ENCODE results near the gene PLAGL2.
"Not testable (repeated sequence)": the region's sequence is repeated elsewhere in the genome, so short reads cannot be mapped to it uniquely, and the experiment has no call there.

Gene PLAGL2

GRCh38 chr20:32196613-32197012 lies 10.9 kb downstream of the PLAGL2 start:
- not testable (repeated sequence) for H2BK5ac ChIP-seq (ENCODE audit: low read depth, low read length, poor library complexity, severe bottlenecking); H3K27ac ChIP-seq (ENCODE audit: low read length, poor library complexity, severe bottlenecking); H3K14ac ChIP-seq (ENCODE audit: low read length in 2 of 2); H4K91ac ChIP-seq (ENCODE audit: low read length); H3K18ac ChIP-seq (ENCODE audit: low read depth in 1 of 2, low read length in 2 of 2); H3K4me3 ChIP-seq (ENCODE audit: insufficient read depth in 1 of 2, low read depth in 1 of 2, low read length in 2 of 2); H2BK12ac ChIP-seq (ENCODE audit: low read length in 2 of 2); H3K4me2 ChIP-seq (ENCODE audit: low read length, poor library complexity, severe bottlenecking); DNase-seq; H3K23ac ChIP-seq (ENCODE audit: low read length in 2 of 2); H2BK15ac ChIP-seq (ENCODE audit: low read depth, poor library complexity, severe bottlenecking); H3K27me3 ChIP-seq (ENCODE audit: control insufficient read depth in 1 of 2, insufficient read depth in 1 of 2, low read length in 2 of 2); H2BK120ac ChIP-seq (ENCODE audit: low read depth, low read length); H2AK5ac ChIP-seq (ENCODE audit: low read length, severe bottlenecking); H3K4me1 ChIP-seq (ENCODE audit: control insufficient read depth, insufficient read depth, low read depth, low read length); H3K9me3 ChIP-seq (ENCODE audit: control insufficient read depth, low read length); H3K4ac ChIP-seq (ENCODE audit: low read depth in 1 of 2, low read length in 2 of 2); H4K8ac ChIP-seq (ENCODE audit: low read length); H2AFZ ChIP-seq (ENCODE audit: low read depth, low read length); H3K9ac ChIP-seq (ENCODE audit: low read length)
- H3K36me3 ChIP-seq (ENCODE audit: control insufficient read depth in 1 of 2, insufficient read depth in 2 of 2, low read depth in 1 of 2, low read length in 2 of 2): peaks cover 61 to 64% of the 10 kb centered on the region in 2 experiments
- WGBS: 99% methylated on average over 10 of the region's 11 CpGs
- peaks cover 62% of the 10 kb centered on the region for H3K79me1 ChIP-seq (replicated peaks; ENCODE audit: low read length, poor library complexity, severe bottlenecking)

- Histone ChIP-seq H3K9me3 (ENCODE audit: control insufficient read depth, low read length) (no peaks in the 10 kb centered on the region), H3K4me3 (ENCODE audit: insufficient read depth in 1 of 2, low read depth in 1 of 2, low read length in 2 of 2) (no peak overlapping the region), H3K27me3 (ENCODE audit: control insufficient read depth in 1 of 2, insufficient read depth in 1 of 2, low read length in 2 of 2) (no peaks in the 10 kb centered on the region), H3K23ac (ENCODE audit: low read length in 2 of 2) (no peak overlapping the region), H3K18ac (ENCODE audit: low read depth in 1 of 2, low read length in 2 of 2) (no peak overlapping the region), H3K14ac (ENCODE audit: low read length in 2 of 2) (no peak overlapping the region), H3K79me1 (replicated peaks; ENCODE audit: low read length, poor library complexity, severe bottlenecking) (peaks cover 54% of the 10 kb centered on the region), H2AFZ (ENCODE audit: low read depth, low read length) (no peak overlapping the region), H2AK5ac (ENCODE audit: low read length, severe bottlenecking) (no peak overlapping the region), H2BK5ac (ENCODE audit: low read depth, low read length, poor library complexity, severe bottlenecking) (no peak overlapping the region), H3K4me2 (ENCODE audit: low read length, poor library complexity, severe bottlenecking) (no peak overlapping the region), H2BK12ac (ENCODE audit: low read length in 2 of 2) (no peak overlapping the region), H4K91ac (ENCODE audit: low read length) (no peak overlapping the region), H4K8ac (ENCODE audit: low read length) (no peak overlapping the region), H2BK120ac (ENCODE audit: low read depth, low read length) (no peak overlapping the region), H3K4ac (ENCODE audit: low read depth in 1 of 2, low read length in 2 of 2) (no peak overlapping the region), H3K27ac (ENCODE audit: low read length, poor library complexity, severe bottlenecking) (no peak overlapping the region), H3K36me3 (ENCODE audit: control insufficient read depth in 1 of 2, insufficient read depth in 2 of 2, low read depth in 1 of 2, low read length in 2 of 2) (peaks cover 54 to 61% of the 10 kb centered on the region in 2 experiments), H3K4me1 (ENCODE audit: control insufficient read depth, insufficient read depth, low read depth, low read length) (peaks cover 3% of the 10 kb centered on the region), H3K9ac (ENCODE audit: low read length) (no peak overlapping the region), H2BK15ac (ENCODE audit: low read depth, poor library complexity, severe bottlenecking) (no peak overlapping the region)
- DNase-seq: no peak
- 96% methylated on average over 7 of the region's 7 CpGs for WGBS
Measured at GRCh38 chr20:32195581-32195980, 12.0 kb downstream of the PLAGL2 start.

DNA sequence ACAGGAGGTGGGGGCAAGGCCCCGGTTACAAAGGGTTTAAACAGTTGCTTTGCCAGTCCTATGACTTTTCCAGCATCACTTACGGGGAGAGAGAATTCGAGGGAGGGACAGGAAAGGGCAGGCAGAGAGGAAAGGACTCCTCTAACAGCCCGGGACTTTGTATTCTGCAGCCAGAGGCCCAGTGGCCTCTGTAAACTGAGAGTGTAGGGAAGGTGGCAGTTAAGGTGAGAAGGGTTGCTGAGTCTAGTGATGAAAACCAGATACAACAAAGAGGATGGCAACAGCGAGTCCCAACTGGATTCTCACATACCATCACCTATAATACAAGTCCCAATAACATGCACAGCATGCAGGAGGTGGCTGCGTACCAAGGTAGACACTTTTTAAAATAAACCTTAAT lies 13.5 kb downstream of the PLAGL2 start:
- H3K4me3 ChIP-seq (ENCODE audit: insufficient read depth in 1 of 2, low read depth in 1 of 2, low read length in 2 of 2): no peak overlapping the region
- H3K14ac ChIP-seq (ENCODE audit: low read length in 2 of 2): no peak overlapping the region
- H3K4me1 ChIP-seq (ENCODE audit: control insufficient read depth, insufficient read depth, low read depth, low read length): peaks cover 15% of the 10 kb centered on the region
- 91% methylated on average over 6 of the region's 6 CpGs for WGBS
- H2BK15ac ChIP-seq (ENCODE audit: low read depth, poor library complexity, severe bottlenecking): no peak overlapping the region
- H3K27ac ChIP-seq (ENCODE audit: low read length, poor library complexity, severe bottlenecking): no peak overlapping the region
- no peak overlapping the region for H2BK5ac ChIP-seq (ENCODE audit: low read depth, low read length, poor library complexity, severe bottlenecking)
- no peak overlapping the region for H3K9ac ChIP-seq (ENCODE audit: low read length)
- no peaks in the 10 kb centered on the region for H3K9me3 ChIP-seq (ENCODE audit: control insufficient read depth, low read length)
- H4K91ac ChIP-seq (ENCODE audit: low read length): no peak overlapping the region
- no peaks in the 10 kb centered on the region for H3K27me3 ChIP-seq (ENCODE audit: control insufficient read depth in 1 of 2, insufficient read depth in 1 of 2, low read length in 2 of 2)
- no peak overlapping the region for H2AFZ ChIP-seq (ENCODE audit: low read depth, low read length)
- H3K23ac ChIP-seq (ENCODE audit: low read length in 2 of 2): no peak overlapping the region
- no peak overlapping the region for H2BK120ac ChIP-seq (ENCODE audit: low read depth, low read length)
- H3K36me3 ChIP-seq (ENCODE audit: control insufficient read depth in 1 of 2, insufficient read depth in 2 of 2, low read depth in 1 of 2, low read length in 2 of 2): peaks cover 43 to 52% of the 10 kb centered on the region in 2 experiments
- no peak overlapping the region for H3K4ac ChIP-seq (ENCODE audit: low read depth in 1 of 2, low read length in 2 of 2)
- no peak overlapping the region for H2AK5ac ChIP-seq (ENCODE audit: low read length, severe bottlenecking)
- no peak overlapping the region for H2BK12ac ChIP-seq (ENCODE audit: low read length in 2 of 2)
- DNase-seq: no peak
- H4K8ac ChIP-seq (ENCODE audit: low read length): no peak overlapping the region
- no peak overlapping the region for H3K4me2 ChIP-seq (ENCODE audit: low read length, poor library complexity, severe bottlenecking)
- no peak overlapping the region for H3K18ac ChIP-seq (ENCODE audit: low read depth in 1 of 2, low read length in 2 of 2)
- H3K79me1 ChIP-seq (replicated peaks; ENCODE audit: low read length, poor library complexity, severe bottlenecking): peaks cover 45% of the 10 kb centered on the region

DNA sequence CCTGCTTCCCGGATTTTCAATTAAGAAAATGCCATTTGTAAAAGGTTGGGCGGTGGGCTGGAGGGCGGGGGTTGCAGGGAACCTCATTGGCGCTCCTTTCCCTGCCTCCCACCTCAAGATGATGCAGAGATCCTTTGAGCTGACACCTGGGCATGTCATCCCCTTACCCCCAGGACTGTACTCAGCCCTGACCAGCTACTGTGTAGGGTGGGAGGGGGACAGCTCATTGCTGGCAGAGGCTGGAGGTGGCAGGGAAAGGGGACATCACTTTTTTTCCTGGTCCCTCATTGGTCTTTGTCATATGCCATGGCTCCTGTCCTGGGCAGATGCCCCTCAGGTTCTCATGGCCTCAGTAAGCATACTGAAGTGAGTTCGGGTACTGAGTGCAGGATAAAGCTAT lies 14.2 kb downstream of the PLAGL2 start:
- WGBS: 98% methylated on average over 5 of the region's 5 CpGs
- DNase-seq; H3K27ac ChIP-seq (ENCODE audit: low read length, poor library complexity, severe bottlenecking); H2BK5ac ChIP-seq (ENCODE audit: low read depth, low read length, poor library complexity, severe bottlenecking); H3K4me2 ChIP-seq (ENCODE audit: low read length, poor library complexity, severe bottlenecking); H3K14ac ChIP-seq (ENCODE audit: low read length in 2 of 2); H3K4ac ChIP-seq (ENCODE audit: low read depth in 1 of 2, low read length in 2 of 2); H3K4me3 ChIP-seq (ENCODE audit: insufficient read depth in 1 of 2, low read depth in 1 of 2, low read length in 2 of 2); H3K9ac ChIP-seq (ENCODE audit: low read length); H2BK15ac ChIP-seq (ENCODE audit: low read depth, poor library complexity, severe bottlenecking); H2BK12ac ChIP-seq (ENCODE audit: low read length in 2 of 2); H2BK120ac ChIP-seq (ENCODE audit: low read depth, low read length); H4K8ac ChIP-seq (ENCODE audit: low read length); H2AFZ ChIP-seq (ENCODE audit: low read depth, low read length); H4K91ac ChIP-seq (ENCODE audit: low read length); H3K27me3 ChIP-seq (ENCODE audit: control insufficient read depth in 1 of 2, insufficient read depth in 1 of 2, low read length in 2 of 2); H3K9me3 ChIP-seq (ENCODE audit: control insufficient read depth, low read length); H3K23ac ChIP-seq (ENCODE audit: low read length in 2 of 2); H3K18ac ChIP-seq (ENCODE audit: low read depth in 1 of 2, low read length in 2 of 2); H2AK5ac ChIP-seq (ENCODE audit: low read length, severe bottlenecking): not testable (repeated sequence)
- peaks cover 21% of the 10 kb centered on the region for H3K4me1 ChIP-seq (ENCODE audit: control insufficient read depth, insufficient read depth, low read depth, low read length)
- H3K36me3 ChIP-seq (ENCODE audit: control insufficient read depth in 1 of 2, insufficient read depth in 2 of 2, low read depth in 1 of 2, low read length in 2 of 2): peaks cover 37 to 54% of the 10 kb centered on the region in 2 experiments
- peaks cover 47% of the 10 kb centered on the region for H3K79me1 ChIP-seq (replicated peaks; ENCODE audit: low read length, poor library complexity, severe bottlenecking)

Measured in mesenchymal stem cell (in vitro differentiated cells and primary cell).